Endothelial cell of umbilical vein (primary cell): ENCODE measurements around the gene EDC4. TPM values are rescaled to one million over a fixed set of nuclear protein-coding genes. Genes with fewer than 3 reads are reported as not detected.

ENCODE experiments used
- BruUV-seq: library from RNA; stranded (reverse); fragments of 400-500 nt; replicated peaks from 2 replicates; lab custom pipeline; 2021; lab: Mats Ljungman, UMichigan
- CTCF ChIA-PET: fragments of 300-600, 350-600 bp; sonication (Branson Sonifier 250); formaldehyde crosslinking; loops from one replicate; lab custom pipeline; 2021; ENCODE audit warnings: antibody characterized with exemption, inconsistent platforms; lab: Charles Lee
- POLR2A ChIA-PET: fragments of 300-600, 350-600 bp; sonication (Branson Sonifier 250); formaldehyde crosslinking; loops from one replicate; lab custom pipeline; 2021; ENCODE audit warnings: antibody characterized with exemption, inconsistent platforms; lab: Charles Lee
- DNase-seq: peaks from one replicate; pipeline ENCODE4 v3.0.0-alpha.2; 2011; ENCODE audit warnings: low read depth, low spot score
- FAIRE-seq: peaks from 2 replicates; lab custom pipeline; 2011; peaks lifted over from hg19 to GRCh38; lab: Jason Lieb, UNC
- H2AFZ ChIP-seq: 2 replicates; pipeline ENCODE4 v1.6.0; 2012; ENCODE audit warnings: low read depth, low read length, control low read depth, inconsistent platforms
- H3K27ac ChIP-seq: 2 replicates; pipeline ENCODE4 v1.5.1; 2011; ENCODE audit warnings: low read depth, mild to moderate bottlenecking, control low read depth, low read length, moderate library complexity; ENCODE audit not compliant: insufficient read depth
- H3K27me3 ChIP-seq, 2 experiments: 2 replicates each; pipeline versions ENCODE4 v1.6.0 to v1.6.1; 2011; ENCODE audit warnings: low read length in 2 of 2, mixed read lengths in 1 of 2; ENCODE audit not compliant: control insufficient read depth in 2 of 2, insufficient read depth in 2 of 2
- H3K36me3 ChIP-seq, 2 experiments: 2 replicates in 1 of 2; 3 replicates in 1 of 2; pipeline ENCODE4 v1.5.1; 2011; ENCODE audit warnings: low read length in 2 of 2, mild to moderate bottlenecking in 1 of 2, moderate library complexity in 1 of 2; ENCODE audit not compliant: control insufficient read depth in 2 of 2, insufficient read depth in 2 of 2; ENCODE audit errors: extremely low read depth in 1 of 2
- H3K4me1 ChIP-seq: 3 replicates; pipeline ENCODE4 v1.5.1; 2011; ENCODE audit warnings: mild to moderate bottlenecking, low read length; ENCODE audit not compliant: control insufficient read depth, insufficient read depth; ENCODE audit errors: extremely low read depth
- H3K4me2 ChIP-seq: 2 replicates; pipeline ENCODE4 v1.6.1; 2011; ENCODE audit warnings: low read length, control low read depth, mixed read lengths; ENCODE audit not compliant: insufficient read depth
- H3K4me3 ChIP-seq, 3 experiments: fragments of 200-600 bp in 1 of 3; sonication (generic), shearing (Covaris generic) in 1 of 3; replicated peaks in 1 of 3; 2 replicates each; pipeline ENCODE4 v1.5.1; 2011 to 2016; ENCODE audit warnings: control low read depth in 3 of 3, low read length in 3 of 3, mild to moderate bottlenecking in 2 of 3, inconsistent platforms in 1 of 3, low read depth in 1 of 3, moderate library complexity in 1 of 3; ENCODE audit not compliant: insufficient read depth in 1 of 3
- H3K79me2 ChIP-seq: 2 replicates; pipeline ENCODE4 v1.6.0; 2012; ENCODE audit warnings: low read length, inconsistent platforms; ENCODE audit not compliant: control insufficient read depth, insufficient read depth
- H3K9ac ChIP-seq: replicated peaks from 2 replicates; pipeline ENCODE3; 2011; ENCODE audit warnings: low read length, control low read depth; ENCODE audit not compliant: insufficient read depth; ENCODE audit errors: extremely low read depth
- H3K9me1 ChIP-seq: replicated peaks from 3 replicates; pipeline ENCODE4 v1.6.0; 2011; ENCODE audit warnings: mild to moderate bottlenecking, low read length; ENCODE audit not compliant: control insufficient read depth, insufficient read depth; ENCODE audit errors: extremely low read depth
- H3K9me3 ChIP-seq: replicated peaks from 2 replicates; pipeline ENCODE4 v1.5.1; 2012; ENCODE audit warnings: low read length, inconsistent platforms; ENCODE audit not compliant: control insufficient read depth, insufficient read depth
- H4K20me1 ChIP-seq: replicated peaks from 2 replicates; pipeline ENCODE3; 2011; ENCODE audit warnings: mild to moderate bottlenecking, low read length; ENCODE audit not compliant: control insufficient read depth, insufficient read depth; ENCODE audit errors: extremely low read depth
- EZH2 ChIP-seq: IDR thresholded peaks from 2 replicates; pipeline ENCODE4 v1.6.1; 2012; ENCODE audit warnings: borderline replicate concordance, low read depth, mild to moderate bottlenecking, moderate library complexity, low read length, inconsistent platforms; ENCODE audit not compliant: severe bottlenecking
- FOS ChIP-seq: IDR thresholded peaks from 2 replicates; pipeline ENCODE4 v1.6.1; 2011; ENCODE audit warnings: mild to moderate bottlenecking, low read length, moderate library complexity, borderline replicate concordance; ENCODE audit not compliant: insufficient read depth
- GATA2 ChIP-seq: IDR thresholded peaks from 2 replicates; pipeline ENCODE4 v1.7.0; 2011; ENCODE audit warnings: low read depth, mild to moderate bottlenecking, moderate library complexity, mixed read lengths, low read length; ENCODE audit not compliant: insufficient read length, insufficient read depth
- JUN ChIP-seq: IDR thresholded peaks from 2 replicates; pipeline ENCODE4 v1.6.1; 2011; ENCODE audit warnings: borderline replicate concordance, low read depth; ENCODE audit not compliant: insufficient read length, insufficient read depth
- MYC ChIP-seq: IDR thresholded peaks from one replicate; pipeline ENCODE4 v1.6.1; 2011; ENCODE audit warnings: mild to moderate bottlenecking, low read depth, low read length
- POLR2A ChIP-seq: IDR thresholded peaks from 2 replicates; pipeline ENCODE4 v1.6.1; 2012; ENCODE audit warnings: low read depth, mild to moderate bottlenecking, control low read depth, low read length
- POLR2AphosphoS5 ChIP-seq: IDR thresholded peaks from 2 replicates; pipeline ENCODE4 v1.6.1; 2012; ENCODE audit warnings: low read depth, mild to moderate bottlenecking, control low read depth, low read length, moderate library complexity; ENCODE audit not compliant: insufficient read depth
- dilution Hi-C: fragments of 300-500 bp; cut with MboI; formaldehyde crosslinking; loops from one replicate; pipeline ENCODE4 v1.15.0; 2019; ENCODE audit warnings: low sequenced_read_pairs; ENCODE audit not compliant: extremely low pct_ligation_motif_present
- intact Hi-C: fragments of 100-400 bp; cut with micrococcal nuclease; formaldehyde crosslinking; loops from one replicate; pipeline ENCODE4 v1.10.0; 2022
- polyA plus RNA-seq, 4 experiments: library from polyadenylated mRNA; depleted of rRNA in 3 of 4; stranded (reverse) in 3 of 4; unstranded in 1 of 4; fragments of >200 nt; gene quantifications; 2 replicates each; pipeline versions ENCODE4 v1.2.1 to v1.2.3, GENCODE V29; 2011 to 2012; ENCODE audit warnings: missing spikeins in 1 of 4
- total RNA-seq: library from RNA; stranded (reverse); gene quantifications from 2 replicates; pipeline ENCODE4 v1.2.3, GENCODE V29; 2021
- TF ChIP-seq, protein P1 (sequence below), 2 donors: IDR thresholded peaks; 1 replicate in 1 of 2; 2 replicates in 1 of 2; pipeline ENCODE4 v1.5.1; 2011; ENCODE audit warnings: low read length in 2 of 2, mild to moderate bottlenecking in 2 of 2, moderate library complexity in 2 of 2, control low read depth in 1 of 2, inconsistent platforms in 1 of 2, low read depth in 1 of 2; ENCODE audit not compliant: insufficient read depth in 1 of 2; ENCODE audit errors: extremely low read depth in 1 of 2
- TF ChIP-seq, protein P2 (sequence below): IDR thresholded peaks from 2 replicates; pipeline ENCODE4 v1.6.1; 2011; ENCODE audit not compliant: insufficient read depth, insufficient read length

EDC4 gene
- total and polyA plus RNA-seq, 2 donors (not counting 3 experiments of a cell fraction or from before 2014, with no cell fraction given): 57.5 to 81.2 TPM

- Histone ChIP-seq H3K9me3 (no peaks in the 10 kb centered on the region), H4K20me1 (no peaks in the 10 kb centered on the region), H3K27ac (peak within 1 kb of the TSS; percentile 76), H3K4me3 (peak within 1 kb of the TSS; percentile 10 to 73 (median 73)), H3K4me2 (peak within 1 kb of the TSS; percentile 92), H3K4me1 (peaks cover 21% of the 10 kb centered on the region), H3K79me2 (peaks cover 23% of the 10 kb centered on the region), H2AFZ (peak within 1 kb of the TSS; percentile 66), H3K36me3 (no peaks in the 10 kb centered on the region), H3K27me3 (no peaks in the 10 kb centered on the region), H3K9me1 (no peaks in the 10 kb centered on the region), H3K9ac (peak within 1 kb of the TSS; percentile 93)
- TF ChIP-seq POLR2AphosphoS5 (peak; percentile 78), EZH2 (no peak), POLR2A (peak; percentile 59), MYC (no peak), GATA2 (no peak), FOS (no peak), JUN (no peak)
- TF ChIP-seq, protein P1, sequence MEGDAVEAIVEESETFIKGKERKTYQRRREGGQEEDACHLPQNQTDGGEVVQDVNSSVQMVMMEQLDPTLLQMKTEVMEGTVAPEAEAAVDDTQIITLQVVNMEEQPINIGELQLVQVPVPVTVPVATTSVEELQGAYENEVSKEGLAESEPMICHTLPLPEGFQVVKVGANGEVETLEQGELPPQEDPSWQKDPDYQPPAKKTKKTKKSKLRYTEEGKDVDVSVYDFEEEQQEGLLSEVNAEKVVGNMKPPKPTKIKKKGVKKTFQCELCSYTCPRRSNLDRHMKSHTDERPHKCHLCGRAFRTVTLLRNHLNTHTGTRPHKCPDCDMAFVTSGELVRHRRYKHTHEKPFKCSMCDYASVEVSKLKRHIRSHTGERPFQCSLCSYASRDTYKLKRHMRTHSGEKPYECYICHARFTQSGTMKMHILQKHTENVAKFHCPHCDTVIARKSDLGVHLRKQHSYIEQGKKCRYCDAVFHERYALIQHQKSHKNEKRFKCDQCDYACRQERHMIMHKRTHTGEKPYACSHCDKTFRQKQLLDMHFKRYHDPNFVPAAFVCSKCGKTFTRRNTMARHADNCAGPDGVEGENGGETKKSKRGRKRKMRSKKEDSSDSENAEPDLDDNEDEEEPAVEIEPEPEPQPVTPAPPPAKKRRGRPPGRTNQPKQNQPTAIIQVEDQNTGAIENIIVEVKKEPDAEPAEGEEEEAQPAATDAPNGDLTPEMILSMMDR (IDR thresholded peaks at IDR 0.05; ENCODE audit: extremely low read depth in 1 of 2, insufficient read depth in 1 of 2, low read depth in 1 of 2, low read length in 2 of 2): no peak
- TF ChIP-seq, protein P2, sequence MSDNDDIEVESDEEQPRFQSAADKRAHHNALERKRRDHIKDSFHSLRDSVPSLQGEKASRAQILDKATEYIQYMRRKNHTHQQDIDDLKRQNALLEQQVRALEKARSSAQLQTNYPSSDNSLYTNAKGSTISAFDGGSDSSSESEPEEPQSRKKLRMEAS: no peak
- BruUV-seq: no TSS peak
- peak; percentile 98 for FAIRE-seq
- ChIA-PET CTCF (interaction anchor here (0.9 to 2.6 kb wide), 7 partner anchors 10 to 221 kb away, joined by 3 to 17 read pairs (median 4); partner anchors contain the start of gene NRN1L), POLR2A (interaction anchor here (0.6 to 1.2 kb wide), 2 partner anchors 11 to 31 kb away, joined by 3 to 4 read pairs; no protein-coding TSS in a partner anchor)
- dilution Hi-C loops (no loop called here), intact Hi-C loops (loop anchor here (1.0 to 2.0 kb wide), 3 partner anchors 9 to 344 kb away; partner anchors contain the start of genes CENPT, ESRP2 and NUTF2)
- peak; percentile 97 for DNase-seq
These were observed 20.3 kb downstream of the EDC4 start, which contains the start of gene PSKH1 for GRCh38 chr16:67892899-67893742. Gene PSKH1 (plus strand): TSS chr16:67893254. CDS start chr16:67908750, 15,496 bp downstream.
